NCI-H524 treated with DMSO at 0.1 percent for 48 hours (cell line): ENCODE results near the gene PCDHB10.
"Not testable (repeated sequence)": the region's sequence is repeated elsewhere in the genome, so short reads cannot be mapped to it uniquely, and the experiment has no call there.

Experiments used
- DNase-seq: peaks from one replicate; lab custom pipeline; 2025; lab: John Stamatoyannopoulos, UW

Gene PCDHB10

DNA sequence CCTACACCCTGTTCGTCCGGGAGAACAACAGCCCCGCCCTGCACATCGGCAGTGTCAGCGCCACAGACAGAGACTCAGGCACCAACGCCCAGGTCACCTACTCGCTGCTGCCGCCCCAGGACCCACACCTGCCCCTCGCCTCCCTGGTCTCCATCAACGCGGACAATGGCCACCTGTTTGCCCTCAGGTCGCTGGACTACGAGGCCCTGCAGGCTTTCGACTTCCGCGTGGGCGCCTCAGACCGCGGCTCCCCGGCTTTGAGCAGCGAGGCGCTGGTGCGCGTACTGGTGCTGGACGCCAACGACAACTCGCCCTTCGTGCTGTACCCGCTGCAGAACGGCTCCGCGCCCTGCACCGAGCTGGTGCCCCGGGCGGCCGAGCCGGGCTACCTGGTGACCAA is 3.5 kb upstream of the PCDHB10 start:
- not testable (repeated sequence) for DNase-seq

DNA sequence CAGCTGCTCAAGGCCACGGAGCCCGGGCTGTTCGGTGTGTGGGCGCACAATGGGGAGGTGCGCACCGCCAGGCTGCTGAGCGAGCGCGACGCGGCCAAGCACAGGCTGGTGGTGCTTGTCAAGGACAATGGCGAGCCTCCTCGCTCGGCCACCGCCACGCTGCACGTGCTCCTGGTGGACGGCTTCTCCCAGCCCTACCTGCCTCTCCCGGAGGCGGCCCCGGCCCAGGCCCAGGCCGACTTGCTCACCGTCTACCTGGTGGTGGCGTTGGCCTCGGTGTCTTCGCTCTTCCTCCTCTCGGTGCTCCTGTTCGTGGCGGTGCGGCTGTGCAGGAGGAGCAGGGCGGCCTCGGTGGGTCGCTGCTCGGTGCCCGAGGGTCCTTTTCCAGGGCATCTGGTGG is 3.0 kb upstream of the PCDHB10 start:
- DNase-seq, result not testable (repeated sequence)

DNA sequence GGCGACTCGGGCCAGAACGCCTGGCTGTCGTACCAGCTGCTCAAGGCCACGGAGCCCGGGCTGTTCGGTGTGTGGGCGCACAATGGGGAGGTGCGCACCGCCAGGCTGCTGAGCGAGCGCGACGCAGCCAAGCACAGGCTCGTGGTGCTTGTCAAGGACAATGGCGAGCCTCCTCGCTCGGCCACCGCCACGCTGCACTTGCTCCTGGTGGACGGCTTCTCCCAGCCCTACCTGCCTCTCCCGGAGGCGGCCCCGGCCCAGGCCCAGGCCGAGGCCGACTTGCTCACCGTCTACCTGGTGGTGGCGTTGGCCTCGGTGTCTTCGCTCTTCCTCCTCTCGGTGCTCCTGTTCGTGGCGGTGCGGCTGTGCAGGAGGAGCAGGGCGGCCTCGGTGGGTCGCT is 2.2 kb downstream of the PCDHB10 start:
- DNase-seq, result not testable (repeated sequence)

DNA sequence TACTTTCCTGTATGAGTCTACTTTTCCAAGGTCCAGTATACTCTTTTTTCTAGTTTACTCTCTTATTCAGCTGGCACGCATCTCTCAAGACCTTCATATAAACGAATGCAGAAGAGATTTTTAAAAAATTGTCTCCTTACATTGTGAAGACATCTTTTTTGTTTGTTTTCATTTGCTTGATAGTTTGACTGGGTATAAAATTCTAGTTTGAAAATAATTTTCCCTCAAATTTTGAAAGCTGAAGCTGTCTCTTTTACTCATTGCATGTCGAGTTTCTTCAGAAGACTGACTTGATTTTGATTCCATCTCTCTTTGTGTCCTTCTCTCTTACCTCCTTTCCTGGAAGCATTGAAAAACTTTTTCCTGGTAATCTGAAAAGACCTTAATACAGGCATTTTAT is 4.2 kb downstream of the PCDHB10 start:
- DNase-seq, result no peak

DNA sequence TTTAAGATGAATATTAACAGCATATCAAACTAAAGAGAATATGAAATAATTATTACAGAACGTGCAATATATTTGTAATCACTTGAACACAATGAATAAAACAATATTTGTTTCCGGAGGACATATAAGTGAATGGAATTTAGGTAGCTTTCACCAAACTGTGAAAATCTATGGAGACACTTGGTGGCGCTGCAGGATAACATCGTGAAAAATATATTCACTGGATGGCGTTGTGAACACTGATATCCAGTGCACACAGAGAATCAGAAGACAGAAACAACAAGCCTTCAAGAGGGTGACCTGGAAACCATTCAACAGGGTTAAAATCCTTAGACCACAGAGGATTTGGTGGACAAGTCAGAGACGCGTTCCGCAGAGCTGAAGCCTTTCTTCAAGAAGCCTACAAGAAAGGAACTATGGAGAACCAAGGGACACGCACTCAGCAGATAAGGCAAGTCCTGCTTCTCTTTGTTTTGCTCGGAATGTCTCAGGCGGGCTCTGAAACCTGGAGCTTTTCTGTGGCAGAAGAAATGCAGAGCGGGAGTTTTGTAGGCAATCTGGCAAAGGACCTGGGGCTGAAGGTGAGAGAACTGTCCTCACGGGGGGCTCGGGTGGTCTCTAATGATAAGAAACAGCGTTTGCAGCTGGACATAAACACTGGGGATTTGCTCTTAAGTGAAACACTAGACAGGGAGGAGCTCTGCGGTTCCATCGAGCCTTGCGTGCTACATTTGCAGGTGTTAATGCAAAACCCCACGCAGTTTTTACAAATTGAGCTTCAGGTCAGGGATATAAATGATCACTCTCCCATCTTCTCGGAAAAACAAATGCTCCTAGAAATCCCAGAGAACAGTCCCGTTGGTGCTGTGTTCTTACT is 7.4 kb downstream of the PCDHB10 start, which contains the start of gene PCDHB11:
TSS of gene PCDHB11 (plus strand) at position 269 of the 877 bp plus-strand sequence. CDS start at position 417, 148 bp downstream.
- DNase-seq, result no peak

DNA sequence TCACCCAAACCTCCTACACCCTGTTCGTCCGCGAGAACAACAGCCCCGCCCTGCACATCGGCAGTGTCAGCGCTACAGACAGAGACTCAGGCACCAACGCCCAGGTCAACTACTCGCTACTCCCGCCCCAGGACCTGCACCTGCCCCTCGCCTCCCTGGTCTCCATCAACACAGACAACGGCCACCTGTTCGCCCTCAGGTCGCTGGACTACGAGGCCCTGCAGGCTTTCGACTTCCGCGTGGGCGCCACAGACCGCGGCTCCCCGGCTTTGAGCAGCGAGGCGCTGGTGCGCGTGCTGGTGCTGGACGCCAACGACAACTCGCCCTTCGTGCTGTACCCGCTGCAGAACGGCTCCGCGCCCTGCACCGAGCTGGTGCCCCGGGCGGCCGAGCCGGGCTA is 9.0 kb downstream of the PCDHB10 start:
- not testable (repeated sequence) for DNase-seq

DNA sequence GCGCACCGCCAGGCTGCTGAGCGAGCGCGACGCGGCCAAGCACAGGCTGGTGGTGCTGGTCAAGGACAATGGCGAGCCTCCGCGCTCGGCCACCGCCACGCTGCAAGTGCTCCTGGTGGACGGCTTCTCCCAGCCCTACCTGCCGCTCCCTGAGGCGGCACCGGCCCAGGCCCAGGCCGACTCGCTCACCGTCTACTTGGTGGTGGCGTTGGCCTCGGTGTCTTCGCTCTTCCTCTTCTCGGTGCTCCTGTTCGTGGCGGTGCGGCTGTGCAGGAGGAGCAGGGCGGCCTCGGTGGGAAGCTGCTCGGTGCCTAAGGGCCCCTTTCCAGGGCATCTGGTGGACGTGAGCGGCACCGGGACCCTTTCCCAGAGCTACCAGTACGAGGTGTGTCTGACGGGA is 9.5 kb downstream of the PCDHB10 start:
- not testable (repeated sequence) for DNase-seq

DNA sequence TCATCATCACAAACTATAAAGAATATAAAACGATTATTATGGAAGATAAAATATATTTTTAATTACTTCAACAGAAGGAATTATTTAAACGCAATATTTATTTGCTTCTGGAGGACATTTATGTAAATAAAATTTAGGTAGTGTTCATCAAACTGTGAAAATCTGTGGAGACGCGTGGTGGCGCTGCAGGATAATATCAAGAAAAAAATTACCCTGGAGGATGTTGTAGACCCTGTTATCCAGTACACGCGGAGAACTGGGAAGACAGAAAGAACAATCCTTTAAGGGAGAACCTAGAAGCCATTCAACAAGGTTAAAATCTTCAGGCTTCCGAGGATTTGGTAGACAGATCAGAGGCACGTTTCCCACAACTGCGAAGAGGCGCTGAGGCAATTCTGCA is 16.3 kb downstream of the PCDHB10 start, which contains the start of gene PCDHB12:
TSS of gene PCDHB12 (plus strand) at position 242 of the 400 bp plus-strand sequence. CDS start 189 bp downstream, outside the sequence.
- DNase-seq, result no peak

DNA sequence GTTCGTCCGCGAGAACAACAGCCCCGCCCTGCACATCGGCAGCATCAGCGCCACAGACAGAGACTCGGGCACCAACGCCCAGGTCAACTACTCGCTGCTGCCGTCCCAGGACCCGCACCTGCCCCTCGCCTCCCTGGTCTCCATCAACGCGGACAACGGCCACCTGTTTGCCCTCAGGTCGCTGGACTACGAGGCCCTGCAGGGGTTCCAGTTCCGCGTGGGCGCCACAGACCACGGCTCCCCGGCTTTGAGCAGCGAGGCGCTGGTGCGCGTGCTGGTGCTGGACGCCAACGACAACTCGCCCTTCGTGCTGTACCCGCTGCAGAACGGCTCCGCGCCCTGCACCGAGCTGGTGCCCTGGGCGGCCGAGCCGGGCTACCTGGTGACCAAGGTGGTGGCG is 18.1 kb downstream of the PCDHB10 start:
- DNase-seq, result not testable (repeated sequence)

DNA sequence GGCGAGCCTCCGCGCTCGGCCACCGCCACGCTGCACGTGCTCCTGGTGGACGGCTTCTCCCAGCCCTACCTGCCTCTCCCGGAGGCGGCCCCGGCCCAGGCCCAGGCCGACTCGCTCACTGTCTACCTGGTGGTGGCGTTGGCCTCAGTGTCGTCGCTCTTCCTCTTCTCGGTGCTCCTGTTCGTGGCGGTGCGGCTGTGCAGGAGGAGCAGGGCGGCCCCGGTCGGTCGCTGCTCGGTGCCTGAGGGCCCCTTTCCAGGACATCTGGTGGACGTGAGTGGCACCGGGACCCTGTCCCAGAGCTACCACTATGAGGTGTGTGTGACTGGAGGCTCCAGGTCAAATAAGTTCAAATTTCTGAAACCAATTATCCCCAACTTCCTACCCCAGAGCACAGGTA is 18.7 kb downstream of the PCDHB10 start:
- DNase-seq, result not testable (repeated sequence)

DNA sequence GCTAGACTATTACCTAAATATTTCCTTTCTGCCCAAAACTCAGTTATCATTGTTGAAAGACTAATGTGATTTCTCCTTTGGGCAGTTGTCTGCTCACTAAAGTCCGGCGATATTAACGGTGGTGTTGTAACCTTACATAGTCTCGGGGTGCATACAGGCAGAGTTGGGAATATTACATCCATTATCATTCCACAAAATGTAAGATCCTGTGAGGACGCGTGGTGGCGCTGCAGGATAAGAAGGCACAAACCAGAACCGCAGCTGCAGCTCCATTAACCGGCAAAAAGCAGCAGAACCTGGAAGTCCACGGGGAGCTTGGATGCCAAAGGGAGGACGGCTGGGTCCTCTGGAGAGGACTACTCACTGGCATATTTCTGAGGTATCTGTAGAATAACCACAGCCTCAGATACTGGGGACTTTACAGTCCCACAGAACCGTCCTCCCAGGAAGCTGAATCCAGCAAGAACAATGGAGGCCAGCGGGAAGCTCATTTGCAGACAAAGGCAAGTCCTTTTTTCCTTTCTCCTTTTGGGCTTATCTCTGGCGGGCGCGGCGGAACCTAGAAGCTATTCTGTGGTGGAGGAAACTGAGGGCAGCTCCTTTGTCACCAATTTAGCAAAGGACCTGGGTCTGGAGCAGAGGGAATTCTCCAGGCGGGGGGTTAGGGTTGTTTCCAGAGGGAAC is 21.6 kb downstream of the PCDHB10 start, which contains the start of gene PCDHB13:
TSS of gene PCDHB13 (plus strand) at position 264 of the 684 bp plus-strand sequence. CDS start at position 469, 205 bp downstream.
- DNase-seq, result not testable (repeated sequence)

DNA sequence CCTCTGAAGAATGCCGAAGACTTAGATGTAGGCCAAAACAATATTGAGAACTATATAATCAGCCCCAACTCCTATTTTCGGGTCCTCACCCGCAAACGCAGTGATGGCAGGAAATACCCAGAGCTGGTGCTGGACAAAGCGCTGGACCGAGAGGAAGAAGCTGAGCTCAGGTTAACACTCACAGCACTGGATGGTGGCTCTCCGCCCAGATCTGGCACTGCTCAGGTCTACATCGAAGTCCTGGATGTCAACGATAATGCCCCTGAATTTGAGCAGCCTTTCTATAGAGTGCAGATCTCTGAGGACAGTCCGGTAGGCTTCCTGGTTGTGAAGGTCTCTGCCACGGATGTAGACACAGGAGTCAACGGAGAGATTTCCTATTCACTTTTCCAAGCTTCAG is 22.4 kb downstream of the PCDHB10 start:
- not testable (repeated sequence) for DNase-seq

DNA sequence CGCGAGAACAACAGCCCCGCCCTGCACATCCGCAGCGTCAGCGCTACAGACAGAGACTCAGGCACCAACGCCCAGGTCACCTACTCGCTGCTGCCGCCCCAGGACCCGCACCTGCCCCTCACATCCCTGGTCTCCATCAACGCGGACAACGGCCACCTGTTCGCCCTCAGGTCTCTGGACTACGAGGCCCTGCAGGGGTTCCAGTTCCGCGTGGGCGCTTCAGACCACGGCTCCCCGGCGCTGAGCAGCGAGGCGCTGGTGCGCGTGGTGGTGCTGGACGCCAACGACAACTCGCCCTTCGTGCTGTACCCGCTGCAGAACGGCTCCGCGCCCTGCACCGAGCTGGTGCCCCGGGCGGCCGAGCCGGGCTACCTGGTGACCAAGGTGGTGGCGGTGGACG is 23.4 kb downstream of the PCDHB10 start:
- not testable (repeated sequence) for DNase-seq

DNA sequence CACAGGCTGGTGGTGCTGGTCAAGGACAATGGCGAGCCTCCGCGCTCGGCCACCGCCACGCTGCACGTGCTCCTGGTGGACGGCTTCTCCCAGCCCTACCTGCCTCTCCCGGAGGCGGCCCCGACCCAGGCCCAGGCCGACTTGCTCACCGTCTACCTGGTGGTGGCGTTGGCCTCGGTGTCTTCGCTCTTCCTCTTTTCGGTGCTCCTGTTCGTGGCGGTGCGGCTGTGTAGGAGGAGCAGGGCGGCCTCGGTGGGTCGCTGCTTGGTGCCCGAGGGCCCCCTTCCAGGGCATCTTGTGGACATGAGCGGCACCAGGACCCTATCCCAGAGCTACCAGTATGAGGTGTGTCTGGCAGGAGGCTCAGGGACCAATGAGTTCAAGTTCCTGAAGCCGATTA is 23.9 kb downstream of the PCDHB10 start:
- DNase-seq, result not testable (repeated sequence)

DNA sequence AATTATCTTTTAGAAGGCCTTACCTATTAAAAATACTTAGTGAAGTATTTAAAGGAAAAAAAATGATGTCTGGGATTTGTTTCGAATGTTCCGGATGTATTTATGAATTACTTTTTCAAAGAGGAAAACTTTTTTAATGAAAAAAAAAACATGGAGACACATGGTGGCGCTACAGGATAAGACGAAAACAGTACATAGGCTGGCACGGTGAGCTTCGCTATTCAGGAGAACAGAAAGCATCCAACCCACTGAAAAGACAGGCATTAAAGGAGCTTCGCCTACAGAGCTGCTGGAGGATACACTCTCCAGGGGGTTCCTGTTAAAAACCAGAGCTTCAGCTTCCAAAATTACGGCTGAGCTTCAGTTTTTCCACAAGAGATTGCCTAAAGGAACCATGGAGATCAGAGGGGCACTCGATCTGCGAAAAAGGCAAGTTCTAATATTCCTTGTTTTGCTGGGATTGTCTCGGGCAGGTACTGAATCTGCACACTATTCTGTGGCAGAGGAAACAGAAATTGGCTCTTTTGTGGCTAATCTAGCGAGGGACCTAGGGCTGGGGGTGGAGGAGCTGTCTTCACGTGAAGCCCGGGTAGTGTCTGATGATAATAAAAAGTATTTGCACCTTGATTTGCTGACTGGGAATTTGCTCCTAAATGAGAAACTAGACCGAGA is 31.1 kb downstream of the PCDHB10 start, which contains the start of gene PCDHB14:
TSS of gene PCDHB14 (plus strand) at position 232 of the 672 bp plus-strand sequence. CDS start at position 395, 163 bp downstream.
- DNase-seq, result no peak

DNA sequence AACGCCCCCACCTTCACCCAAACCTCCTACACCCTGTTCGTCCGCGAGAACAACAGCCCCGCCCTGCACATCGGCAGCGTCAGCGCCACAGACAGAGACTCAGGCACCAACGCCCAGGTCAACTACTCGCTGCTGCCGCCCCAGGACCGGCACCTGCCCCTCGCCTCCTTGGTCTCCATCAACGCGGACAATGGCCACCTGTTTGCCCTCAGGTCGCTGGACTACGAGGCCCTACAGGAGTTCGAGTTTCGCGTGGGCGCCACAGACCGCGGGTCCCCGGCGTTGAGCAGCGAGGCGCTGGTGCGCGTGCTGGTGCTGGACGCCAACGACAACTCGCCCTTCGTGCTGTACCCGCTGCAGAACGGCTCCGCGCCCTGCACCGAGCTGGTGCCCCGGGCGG is 32.7 kb downstream of the PCDHB10 start:
- DNase-seq, result not testable (repeated sequence)

DNA sequence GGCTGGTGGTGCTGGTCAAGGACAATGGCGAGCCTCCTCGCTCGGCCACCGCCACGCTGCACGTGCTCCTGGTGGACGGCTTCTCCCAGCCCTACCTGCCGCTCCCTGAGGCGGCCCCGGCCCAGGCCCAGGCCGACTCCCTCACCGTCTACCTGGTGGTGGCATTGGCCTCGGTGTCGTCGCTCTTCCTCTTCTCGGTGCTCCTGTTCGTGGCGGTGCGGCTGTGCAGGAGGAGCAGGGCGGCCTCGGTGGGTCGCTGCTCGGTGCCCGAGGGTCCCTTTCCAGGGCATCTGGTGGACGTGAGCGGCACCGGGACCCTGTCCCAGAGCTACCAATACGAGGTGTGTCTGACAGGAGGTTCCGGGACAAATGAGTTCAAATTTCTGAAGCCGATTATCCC is 33.3 kb downstream of the PCDHB10 start:
- DNase-seq, result not testable (repeated sequence)

DNA sequence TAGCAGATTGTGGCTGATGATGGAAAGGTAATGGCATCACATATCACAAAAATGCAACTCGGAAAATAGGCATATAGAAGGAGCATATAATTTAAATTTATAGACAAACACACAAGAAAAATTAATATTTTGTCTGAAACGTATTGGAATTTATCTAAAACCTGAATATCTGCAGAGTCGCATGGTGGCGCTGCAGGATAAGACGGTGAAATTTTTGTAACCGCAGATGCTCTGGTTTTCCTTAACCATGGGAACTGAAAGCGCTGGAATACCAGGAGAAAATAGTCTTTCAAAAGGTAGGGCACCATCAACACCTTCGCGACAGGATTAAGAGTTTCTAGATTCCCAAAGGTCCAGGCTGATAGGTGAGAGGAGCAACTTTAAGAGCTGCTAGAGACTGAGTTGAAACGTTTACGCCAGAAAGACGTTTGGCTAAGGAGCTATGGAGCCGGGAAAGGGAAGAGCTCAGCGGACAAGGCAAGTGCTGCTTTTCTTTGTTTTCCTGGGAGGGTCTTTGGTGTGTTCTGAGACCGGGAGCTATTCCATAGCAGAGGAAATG is 42.0 kb downstream of the PCDHB10 start:
- no peak for DNase-seq

DNA sequence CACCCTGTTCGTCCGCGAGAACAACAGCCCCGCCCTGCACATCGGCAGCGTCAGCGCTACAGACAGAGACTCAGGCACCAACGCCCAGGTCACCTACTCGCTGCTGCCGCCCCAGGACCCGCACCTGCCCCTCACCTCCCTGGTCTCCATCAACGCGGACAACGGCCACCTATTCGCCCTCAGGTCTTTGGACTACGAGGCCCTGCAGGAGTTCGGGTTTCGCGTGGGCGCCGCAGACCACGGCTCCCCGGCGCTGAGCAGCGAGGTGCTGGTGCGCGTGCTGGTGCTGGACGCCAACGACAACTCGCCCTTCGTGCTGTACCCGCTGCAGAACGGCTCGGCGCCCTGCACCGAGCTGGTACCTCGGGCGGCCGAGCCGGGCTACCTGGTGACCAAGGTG is 43.8 kb downstream of the PCDHB10 start:
- DNase-seq, result not testable (repeated sequence)

DNA sequence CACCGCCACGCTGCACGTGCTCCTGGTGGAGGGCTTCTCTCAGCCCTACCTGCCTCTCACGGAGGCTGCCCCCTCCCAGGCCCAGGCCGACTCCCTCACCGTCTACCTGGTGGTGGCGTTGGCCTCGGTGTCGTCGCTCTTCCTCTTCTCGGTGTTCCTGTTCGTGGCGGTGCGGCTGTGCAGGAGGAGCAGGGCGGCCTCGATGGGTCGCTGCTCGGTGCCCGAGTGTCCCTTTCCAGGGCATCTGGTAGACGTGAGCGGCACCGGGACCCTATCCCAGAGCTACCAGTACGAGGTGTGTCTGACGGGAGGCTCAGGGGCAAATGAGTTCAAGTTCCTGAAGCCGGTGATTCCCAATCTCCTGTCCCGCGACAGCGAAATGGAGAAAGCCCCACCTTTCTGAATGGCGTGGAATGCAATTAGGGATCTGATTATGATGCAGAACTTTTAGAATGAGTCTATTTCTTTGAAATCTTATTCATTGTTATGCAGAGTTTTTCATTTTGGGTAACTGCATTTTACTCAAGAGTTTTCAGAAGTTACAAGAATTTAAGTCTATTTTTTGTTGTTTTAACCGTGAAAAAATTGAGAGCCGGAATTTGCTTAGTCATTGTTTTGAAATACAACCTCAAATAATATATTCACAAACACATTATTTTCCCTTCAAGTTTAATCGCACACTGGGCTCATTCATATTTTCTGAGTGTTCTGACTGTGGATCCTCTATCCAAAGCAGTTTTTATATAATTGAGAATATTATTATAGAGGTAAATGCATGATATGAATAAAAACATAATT is 44.6 kb downstream of the PCDHB10 start:
- DNase-seq, result no peak

DNA sequence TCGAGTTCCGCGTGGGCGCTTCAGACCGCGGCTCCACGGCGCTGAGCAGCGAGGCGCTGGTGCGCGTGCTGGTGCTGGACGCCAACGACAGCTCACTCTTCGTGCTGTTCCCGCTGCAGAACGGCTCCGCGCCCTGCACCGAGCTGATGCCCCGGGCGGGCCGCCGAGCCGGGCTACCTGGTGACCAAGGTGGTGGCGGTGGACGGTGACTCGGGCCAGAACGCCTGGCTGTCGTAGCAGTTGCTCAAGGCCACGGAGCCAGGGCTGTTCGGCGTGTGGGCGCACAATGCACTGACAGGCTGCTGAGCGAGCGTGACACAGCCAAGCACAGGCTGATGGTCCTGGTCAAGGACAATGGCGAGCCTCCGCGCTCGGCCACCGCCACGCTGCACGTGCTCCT is 49.3 kb downstream of the PCDHB10 start:
- no peak for DNase-seq
